ENCODE measurements around the gene WNK2.

WNK2 gene

GRCh38 chr9:93295456-93296076 lies 111.6 kb downstream of the WNK2 start:
- DNase-seq (ENCODE audit: low spot score), result peak; percentile 8

- DNase-seq (ENCODE audit: low spot score), result peak; percentile 6
Measured at GRCh38 chr9:93296889-93297480, 113.0 kb downstream of the WNK2 start.

GRCh38 chr9:93297659-93298497 lies 113.9 kb downstream of the WNK2 start:
- DNase-seq (ENCODE audit: low spot score), result peak; percentile 6

- DNase-seq (ENCODE audit: low spot score), result peak; percentile 8
Measured at GRCh38 chr9:93298498-93299417, 114.8 kb downstream of the WNK2 start.

- DNase-seq (ENCODE audit: low spot score), result peak; percentile 5
Measured at GRCh38 chr9:93299418-93300174, 115.7 kb downstream of the WNK2 start.

- DNase-seq (ENCODE audit: low spot score), result no peak
Measured at GRCh38 chr9:93300175-93300572, 116.2 kb downstream of the WNK2 start.

GRCh38 chr9:93300585-93301081 lies 116.7 kb downstream of the WNK2 start:
- DNase-seq (ENCODE audit: low spot score), result no peak

GRCh38 chr9:93301291-93301811 lies 117.4 kb downstream of the WNK2 start:
- no peak for DNase-seq (ENCODE audit: low spot score)

GRCh38 chr9:93301911-93302541 lies 118.1 kb downstream of the WNK2 start:
- DNase-seq (ENCODE audit: low spot score), result no peak

GRCh38 chr9:93302586-93303257 lies 118.8 kb downstream of the WNK2 start:
- peak; percentile 85 for DNase-seq (ENCODE audit: low spot score)

- DNase-seq (ENCODE audit: low spot score), result no peak
Measured at GRCh38 chr9:93303258-93303771, 119.4 kb downstream of the WNK2 start.

GRCh38 chr9:93303806-93304573 lies 120.1 kb downstream of the WNK2 start:
- no peak for DNase-seq (ENCODE audit: low spot score)

GRCh38 chr9:93304574-93305496 lies 120.9 kb downstream of the WNK2 start:
- peak; percentile 87 for DNase-seq (ENCODE audit: low spot score)

- no peak for DNase-seq (ENCODE audit: low spot score)
Measured at GRCh38 chr9:93305497-93306020, 121.6 kb downstream of the WNK2 start.

- DNase-seq (ENCODE audit: low spot score), result no peak
Measured at GRCh38 chr9:93306081-93306480, 122.1 kb downstream of the WNK2 start.

GRCh38 chr9:93306579-93307091 lies 122.7 kb downstream of the WNK2 start:
- no peak for DNase-seq (ENCODE audit: low spot score)

All from AG08396 (cell line).